ENCODE data around the gene ITGAL.

DNA sequence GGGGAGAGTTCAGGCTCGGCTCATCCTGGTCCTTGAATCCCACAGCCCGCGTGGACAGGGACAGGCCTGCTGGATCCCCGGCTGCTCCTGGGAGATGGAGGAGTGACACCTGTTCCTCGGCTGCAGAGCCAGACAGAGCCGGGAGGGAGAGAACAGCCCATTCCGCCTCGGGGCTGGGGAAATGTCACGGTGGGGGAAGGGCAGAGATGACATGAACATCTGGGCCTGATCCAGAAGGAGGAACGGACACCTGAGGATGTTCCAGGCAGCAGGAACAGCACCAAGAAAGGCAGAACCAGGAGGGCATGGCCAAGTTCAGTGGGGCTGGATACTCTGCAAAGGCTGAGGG is 83.6 kb downstream of the ITGAL start:
- TF ChIP-seq POLR2A (IDR thresholded peaks at IDR 0.05) = no peak
- TF ChIP-seq, protein P1, sequence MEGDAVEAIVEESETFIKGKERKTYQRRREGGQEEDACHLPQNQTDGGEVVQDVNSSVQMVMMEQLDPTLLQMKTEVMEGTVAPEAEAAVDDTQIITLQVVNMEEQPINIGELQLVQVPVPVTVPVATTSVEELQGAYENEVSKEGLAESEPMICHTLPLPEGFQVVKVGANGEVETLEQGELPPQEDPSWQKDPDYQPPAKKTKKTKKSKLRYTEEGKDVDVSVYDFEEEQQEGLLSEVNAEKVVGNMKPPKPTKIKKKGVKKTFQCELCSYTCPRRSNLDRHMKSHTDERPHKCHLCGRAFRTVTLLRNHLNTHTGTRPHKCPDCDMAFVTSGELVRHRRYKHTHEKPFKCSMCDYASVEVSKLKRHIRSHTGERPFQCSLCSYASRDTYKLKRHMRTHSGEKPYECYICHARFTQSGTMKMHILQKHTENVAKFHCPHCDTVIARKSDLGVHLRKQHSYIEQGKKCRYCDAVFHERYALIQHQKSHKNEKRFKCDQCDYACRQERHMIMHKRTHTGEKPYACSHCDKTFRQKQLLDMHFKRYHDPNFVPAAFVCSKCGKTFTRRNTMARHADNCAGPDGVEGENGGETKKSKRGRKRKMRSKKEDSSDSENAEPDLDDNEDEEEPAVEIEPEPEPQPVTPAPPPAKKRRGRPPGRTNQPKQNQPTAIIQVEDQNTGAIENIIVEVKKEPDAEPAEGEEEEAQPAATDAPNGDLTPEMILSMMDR (IDR thresholded peaks at IDR 0.05) = no peak

Data from adrenal gland (tissue), 5 donors.